GM19324 (cell line): Measurements from ENCODE around the gene SPEM1.
"Not testable (repeated sequence)": the region's sequence is repeated elsewhere in the genome, so short reads cannot be mapped to it uniquely, and the experiment has no call there.

Source experiments
- ATAC-seq: cut with Tn5 transposase; IDR thresholded peaks from one replicate; pipeline ENCODE4 v1.9.1; 2021; ENCODE audit warnings: mild to moderate bottlenecking, moderate library complexity; ENCODE audit not compliant: unreplicated experiment, low FRiP score

Gene SPEM1

DNA sequence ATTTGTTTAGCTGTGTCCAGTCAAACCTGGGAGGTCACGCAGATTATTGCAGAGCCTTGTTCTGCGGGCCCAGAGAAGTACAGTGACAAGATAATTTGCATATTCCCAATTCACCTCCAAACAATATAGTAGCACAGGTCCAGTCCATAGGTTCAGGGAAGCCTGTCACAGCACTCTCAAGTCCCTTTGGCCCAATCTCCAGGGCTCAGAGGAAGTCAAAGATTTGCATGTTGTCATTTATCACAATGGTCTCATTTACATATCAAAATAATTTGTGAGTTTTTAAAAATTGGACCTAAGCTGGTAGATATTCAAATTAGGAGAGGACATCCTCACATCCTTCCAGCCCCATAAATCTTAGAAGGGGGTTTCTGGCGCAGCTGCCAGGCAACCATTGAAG, 47.4 kb downstream of the SPEM1 start:
- no peak for ATAC-seq

GRCh38 chr17:7468290-7468689, 48.2 kb downstream of the SPEM1 start:
- ATAC-seq: no peak

- ATAC-seq: no peak
Observed at GRCh38 chr17:7468804-7469389, 48.8 kb downstream of the SPEM1 start.

- ATAC-seq: not testable (repeated sequence)
Observed at GRCh38 chr17:7469843-7470242, 49.7 kb downstream of the SPEM1 start.

DNA sequence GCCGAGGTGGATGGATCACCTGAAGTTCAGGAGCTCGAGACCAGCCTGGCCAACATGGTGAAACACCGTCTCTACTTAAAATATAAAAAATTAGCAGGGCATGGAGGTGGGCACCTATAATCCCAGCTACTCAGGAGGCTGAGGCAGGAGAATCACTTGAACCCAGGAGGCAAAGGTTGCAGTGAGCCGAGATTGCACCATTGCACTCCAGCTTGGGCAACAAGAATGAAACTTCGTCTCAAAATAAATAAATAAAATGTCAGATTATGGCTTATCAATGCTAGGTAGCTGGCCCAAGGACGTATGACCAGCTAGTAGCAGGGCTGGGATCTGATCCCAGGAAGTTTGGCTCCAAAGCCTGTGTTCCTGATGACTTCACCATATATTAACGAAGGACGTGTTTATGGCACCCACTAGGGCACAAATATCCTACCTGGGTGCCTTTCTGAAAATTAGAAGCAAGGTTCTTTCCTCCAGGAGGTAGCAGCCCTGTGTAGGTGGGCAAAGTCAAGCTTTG, 50.4 kb downstream of the SPEM1 start:
- ATAC-seq: not testable (repeated sequence)
